ENCODE data around the gene SIMC1. TPM values are rescaled to one million over a fixed set of nuclear protein-coding genes. Genes with fewer than 3 reads are reported as not detected.

SIMC1 gene
- total and polyA plus RNA-seq, 5 donors from 2014 or later = 6.1 to 21.1 (median 8.3) TPM

DNA sequence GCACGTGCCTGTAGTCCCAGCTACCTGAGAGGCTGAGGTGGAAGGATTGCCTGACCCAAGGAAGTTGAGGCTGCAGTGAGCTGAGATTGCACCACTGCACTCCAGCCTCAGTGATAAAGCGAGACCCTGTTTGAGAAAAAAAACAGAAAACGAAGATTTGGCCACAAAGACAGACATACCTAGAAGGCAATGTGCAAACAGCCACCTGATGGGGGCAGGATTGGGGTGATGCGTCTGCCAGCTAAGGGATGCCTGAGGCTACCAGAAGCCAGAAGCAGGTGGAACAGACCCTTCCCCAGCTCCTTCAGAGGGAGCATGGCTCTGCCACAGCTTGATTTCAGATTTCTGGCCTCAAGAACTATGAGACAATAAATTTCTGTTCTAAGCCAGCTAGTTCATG, 153.3 kb downstream of the SIMC1 start:
- H3K4me3 Mint-ChIP-seq = peak overlapping the region in 1 of 4 donors; percentile 39

DNA sequence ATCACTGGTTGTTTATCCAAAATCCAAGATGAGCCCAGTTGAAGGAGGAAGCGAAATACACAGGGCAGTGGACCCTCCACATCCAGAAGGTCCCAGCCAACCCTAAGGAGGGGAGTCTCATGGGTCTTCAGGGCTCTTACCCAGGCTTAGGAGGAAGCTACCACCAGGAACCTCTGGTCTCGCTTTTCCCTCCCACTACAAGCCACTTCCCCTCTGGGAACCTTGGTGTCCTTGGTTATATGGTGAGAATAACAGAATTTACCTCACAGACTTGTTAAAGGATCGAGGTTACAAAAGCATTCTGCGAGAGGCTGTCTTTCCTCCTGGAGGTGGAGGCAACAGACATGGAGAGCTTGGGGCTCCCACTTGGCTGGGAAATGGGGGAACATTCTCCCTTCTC, 153.8 kb downstream of the SIMC1 start:
- H3K4me1 ChIP-seq (ENCODE audit: control insufficient read depth, insufficient read depth, low read length, poor library complexity, severe bottlenecking) = peaks cover 22% of the 10 kb centered on the region
- Mint-ChIP-seq H3K4me3 (peak overlapping the region in 1 of 4 donors; percentile 21), H3K27ac (peak overlapping the region in 2 of 3 donors; percentile 34 to 66), H3K4me1 (peaks cover 0 to 28% (median 15%) of the 10 kb centered on the region in 4 donors), H3K27me3 (no peaks in the 10 kb centered on the region), H3K9me3 (no peaks in the 10 kb centered on the region), H3K36me3 (peaks cover 23% of the 10 kb centered on the region)
- DNase-seq (no peak), ATAC-seq (ENCODE audit: low read depth in 2 of 2) (no peak)
- H3K27ac ChIP-seq (ENCODE audit: insufficient read depth, low read length, poor library complexity, severe bottlenecking) = no peak overlapping the region
- H3K4me3 ChIP-seq (ENCODE audit: low read depth, low read length) = no peak overlapping the region
- peaks cover 23% of the 10 kb centered on the region for H3K36me3 ChIP-seq (ENCODE audit: control insufficient read depth, insufficient read depth, low read length)
- no peaks in the 10 kb centered on the region for H3K27me3 ChIP-seq (ENCODE audit: control insufficient read depth, insufficient read depth, low read length)
- H3K9me3 ChIP-seq (ENCODE audit: control insufficient read depth in 2 of 2, low read length in 2 of 2) = no peaks in the 10 kb centered on the region

More for the DNA sequence above, 153.3 kb downstream of the SIMC1 start:
- peaks cover 18% of the 10 kb centered on the region for H3K36me3 Mint-ChIP-seq
- H3K4me1 Mint-ChIP-seq = peaks cover 0 to 30% (median 20%) of the 10 kb centered on the region in 4 donors
- no peak overlapping the region for H3K27ac ChIP-seq (ENCODE audit: insufficient read depth, low read length, poor library complexity, severe bottlenecking)
- H3K9me3 ChIP-seq (ENCODE audit: control insufficient read depth in 2 of 2, low read length in 2 of 2) = no peaks in the 10 kb centered on the region
- peaks cover 27% of the 10 kb centered on the region for H3K4me1 ChIP-seq (ENCODE audit: control insufficient read depth, insufficient read depth, low read length, poor library complexity, severe bottlenecking)
- DNase-seq = no peak
- no peaks in the 10 kb centered on the region for H3K27me3 Mint-ChIP-seq
- H3K9me3 Mint-ChIP-seq = no peaks in the 10 kb centered on the region
- H3K36me3 ChIP-seq (ENCODE audit: control insufficient read depth, insufficient read depth, low read length) = peaks cover 20% of the 10 kb centered on the region
- H3K27me3 ChIP-seq (ENCODE audit: control insufficient read depth, insufficient read depth, low read length) = no peaks in the 10 kb centered on the region
- no peak overlapping the region for H3K4me3 ChIP-seq (ENCODE audit: low read depth, low read length)
- no peak for ATAC-seq (ENCODE audit: low read depth in 2 of 2)
- H3K27ac Mint-ChIP-seq = peak overlapping the region in 1 of 3 donors; percentile 34

DNA sequence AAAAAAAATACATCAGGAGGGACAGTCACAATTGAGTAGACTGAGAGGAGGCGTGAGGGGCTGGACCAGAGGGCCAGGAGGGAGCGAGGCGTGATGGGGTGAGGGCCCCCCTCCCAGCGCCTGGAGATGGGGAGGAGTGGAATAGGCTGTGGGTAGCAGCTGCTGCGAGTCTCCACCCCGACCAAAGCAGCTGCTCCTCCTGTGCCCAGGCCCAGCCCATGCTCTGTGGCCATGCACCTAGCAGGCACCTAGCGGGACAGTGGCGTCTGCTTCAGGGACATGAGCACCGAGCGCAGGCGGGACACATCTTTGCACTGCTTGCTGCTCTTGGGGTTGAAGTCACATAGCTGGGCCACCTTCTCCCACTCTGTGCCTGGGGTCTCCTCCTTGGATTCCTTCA, 154.3 kb downstream of the SIMC1 start:
- no peak overlapping the region for H3K4me3 Mint-ChIP-seq

DNA sequence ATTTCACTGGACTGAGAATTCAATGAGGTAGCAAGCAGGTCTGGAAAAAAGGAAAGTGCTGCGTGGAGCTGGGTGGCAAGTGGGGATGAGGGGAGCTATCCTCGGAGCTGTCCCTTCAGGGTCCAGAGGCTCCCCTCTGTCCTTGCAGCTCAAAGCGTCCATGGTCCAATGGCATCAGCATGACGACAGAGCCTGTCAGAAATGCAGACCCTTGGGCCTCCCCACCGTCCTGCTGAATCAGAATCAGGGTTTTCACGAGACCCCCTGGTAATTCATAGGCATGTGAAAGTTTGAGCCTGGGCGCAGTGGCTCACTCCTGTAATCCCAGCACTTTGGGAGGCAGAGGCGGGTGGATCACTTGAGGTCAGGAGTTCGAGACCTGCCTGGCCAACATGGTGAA, 155.9 kb downstream of the SIMC1 start:
- Mint-ChIP-seq H3K4me1 (peaks cover 0 to 18% (median 4%) of the 10 kb centered on the region in 4 donors), H3K9me3 (no peaks in the 10 kb centered on the region), H3K27ac (no peak overlapping the region), H3K36me3 (peaks cover 25% of the 10 kb centered on the region), H3K4me3 (no peak overlapping the region), H3K27me3 (no peaks in the 10 kb centered on the region)
- DNase-seq (no peak), ATAC-seq (ENCODE audit: low read depth in 2 of 2) (no peak)
- H3K36me3 ChIP-seq (ENCODE audit: control insufficient read depth, insufficient read depth, low read length) = peaks cover 26% of the 10 kb centered on the region
- no peak overlapping the region for H3K4me3 ChIP-seq (ENCODE audit: low read depth, low read length)
- no peaks in the 10 kb centered on the region for H3K9me3 ChIP-seq (ENCODE audit: control insufficient read depth in 2 of 2, low read length in 2 of 2)
- H3K27ac ChIP-seq (ENCODE audit: insufficient read depth, low read length, poor library complexity, severe bottlenecking) = no peak overlapping the region
- no peaks in the 10 kb centered on the region for H3K27me3 ChIP-seq (ENCODE audit: control insufficient read depth, insufficient read depth, low read length)
- peaks cover 9% of the 10 kb centered on the region for H3K4me1 ChIP-seq (ENCODE audit: control insufficient read depth, insufficient read depth, low read length, poor library complexity, severe bottlenecking)

More for the DNA sequence above, 154.3 kb downstream of the SIMC1 start:
- no peaks in the 10 kb centered on the region for H3K9me3 Mint-ChIP-seq
- no peaks in the 10 kb centered on the region for H3K27me3 ChIP-seq (ENCODE audit: control insufficient read depth, insufficient read depth, low read length)
- no peaks in the 10 kb centered on the region for H3K9me3 ChIP-seq (ENCODE audit: control insufficient read depth in 2 of 2, low read length in 2 of 2)
- H3K36me3 ChIP-seq (ENCODE audit: control insufficient read depth, insufficient read depth, low read length) = peaks cover 26% of the 10 kb centered on the region
- ATAC-seq (ENCODE audit: low read depth in 2 of 2) (no peak), DNase-seq (no peak)
- no peak overlapping the region for H3K4me3 ChIP-seq (ENCODE audit: low read depth, low read length)
- peak overlapping the region in 1 of 3 donors; percentile 66 for H3K27ac Mint-ChIP-seq
- no peak overlapping the region for H3K27ac ChIP-seq (ENCODE audit: insufficient read depth, low read length, poor library complexity, severe bottlenecking)
- peaks cover 24% of the 10 kb centered on the region for H3K36me3 Mint-ChIP-seq
- H3K4me1 Mint-ChIP-seq = peaks cover 0 to 22% (median 11%) of the 10 kb centered on the region in 4 donors
- no peaks in the 10 kb centered on the region for H3K27me3 Mint-ChIP-seq
- peaks cover 17% of the 10 kb centered on the region for H3K4me1 ChIP-seq (ENCODE audit: control insufficient read depth, insufficient read depth, low read length, poor library complexity, severe bottlenecking)

GRCh38 chr5:176394881-176395675, 156.9 kb downstream of the SIMC1 start:
- Mint-ChIP-seq H3K9me3 (no peaks in the 10 kb centered on the region), H3K36me3 (peaks cover 26% of the 10 kb centered on the region), H3K4me3 (no peak overlapping the region), H3K4me1 (peaks cover 0 to 12% (median 0%) of the 10 kb centered on the region in 4 donors), H3K27ac (no peak overlapping the region), H3K27me3 (no peaks in the 10 kb centered on the region)
- ATAC-seq (ENCODE audit: low read depth in 2 of 2) (no peak), DNase-seq (no peak)
- no peak overlapping the region for H3K4me3 ChIP-seq (ENCODE audit: low read depth, low read length)
- no peak overlapping the region for H3K27ac ChIP-seq (ENCODE audit: insufficient read depth, low read length, poor library complexity, severe bottlenecking)
- peaks cover 26% of the 10 kb centered on the region for H3K36me3 ChIP-seq (ENCODE audit: control insufficient read depth, insufficient read depth, low read length)
- no peaks in the 10 kb centered on the region for H3K4me1 ChIP-seq (ENCODE audit: control insufficient read depth, insufficient read depth, low read length, poor library complexity, severe bottlenecking)
- no peaks in the 10 kb centered on the region for H3K9me3 ChIP-seq (ENCODE audit: control insufficient read depth in 2 of 2, low read length in 2 of 2)
- H3K27me3 ChIP-seq (ENCODE audit: control insufficient read depth, insufficient read depth, low read length) = no peaks in the 10 kb centered on the region

Other genes starting within 250 kb of the SIMC1 start
- gene KIAA1191, start 123.3 kb downstream of the SIMC1 start, total RNA-seq = 60.9 TPM
- 10 to 100 TPM; 59.0 to 68.9 (median 60.9) TPM for gene KIAA1191, start 123.3 kb downstream of the SIMC1 start, polyA plus RNA-seq
- gene ARL10, start 127.1 kb downstream of the SIMC1 start, total RNA-seq = 4.8 TPM
- gene ARL10, start 127.1 kb downstream of the SIMC1 start, polyA plus RNA-seq = 1 to 10 TPM; 1.6 to 2.3 (median 2.1) TPM
- 15.5 TPM for gene NOP16, start 150.2 kb downstream of the SIMC1 start, total RNA-seq
- 10 to 100 TPM; 13.6 to 41.2 (median 35.1) TPM for gene NOP16, start 150.2 kb downstream of the SIMC1 start, polyA plus RNA-seq
- gene HIGD2A, start 150.3 kb downstream of the SIMC1 start, total RNA-seq = 98.9 TPM
- 100 to 1,000 TPM; 228 to 278 (median 239) TPM for gene HIGD2A, start 150.3 kb downstream of the SIMC1 start, polyA plus RNA-seq
- gene CLTB, start 178.1 kb downstream of the SIMC1 start, total RNA-seq = 85.9 TPM
- gene CLTB, start 178.1 kb downstream of the SIMC1 start, polyA plus RNA-seq = 100 to 1,000 TPM in 2 of 4 donors, 10 to 100 TPM in 2; 92.5 to 129 (median 101) TPM
- 31.8 TPM for gene FAF2, start 210.0 kb downstream of the SIMC1 start, total RNA-seq
- gene FAF2, start 210.0 kb downstream of the SIMC1 start, polyA plus RNA-seq = 10 to 100 TPM in 3 of 4 donors, 1 to 10 TPM in 1; 8.8 to 17.3 (median 14.0) TPM

Measured in CD4-positive, CD25-positive, alpha-beta regulatory T cell (primary cell).